MM.1S (cell line): ENCODE results near the gene GPATCH2.

ENCODE experiments used
- CTCF ChIP-seq: fragments of 300-600 bp; sonication (generic); IDR thresholded peaks from 2 replicates; pipeline ENCODE4 v1.5.1; 2016; ENCODE audit warnings: antibody characterized with exemption, low read length, mixed read lengths
- EZH2 ChIP-seq: fragments of 300-600 bp; sonication (generic); optimal IDR thresholded peaks from 2 replicates; pipeline ENCODE3; 2017; ENCODE audit warnings: low read depth, mild to moderate bottlenecking, antibody characterized with exemption, low read length, mixed read lengths

GRCh38 chr1:217435204-217435603 lies 195.7 kb downstream of the GPATCH2 start:
- TF ChIP-seq CTCF (no peak), EZH2 (no peak)
